Right atrium auricular region (tissue), 2 donors: Measurements from ENCODE around the gene PLIN3. TPM values are rescaled to one million over a fixed set of nuclear protein-coding genes. Genes with fewer than 3 reads are reported as not detected.
"Not testable (repeated sequence)": the region's sequence is repeated elsewhere in the genome, so short reads cannot be mapped to it uniquely, and the experiment has no call there.

Experiments used
- DNase-seq: peaks from one replicate; pipeline ENCODE4 v3.0.0-alpha.2; 2019; ENCODE audit warnings: low spot score
- H3K27ac ChIP-seq, 2 donors: fragments of 200-600 bp; sonication (generic); 1 replicate in 1 of 2; 2 replicates in 1 of 2; pipeline ENCODE4 v1.5.1; 2016 to 2019
- H3K27me3 ChIP-seq, 2 donors: fragments of 200-600 bp; sonication (generic); one replicate each; pipeline versions ENCODE4 v1.5.1 to v1.6.0; 2017 to 2019
- H3K36me3 ChIP-seq: fragments of 200-600 bp; sonication (generic); one replicate; pipeline ENCODE4 v1.5.1; 2016
- H3K4me1 ChIP-seq, 2 donors: fragments of 200-600 bp; sonication (generic); one replicate each; pipeline versions ENCODE4 v1.5.1 to v1.6.0; 2017 to 2019
- H3K4me3 ChIP-seq, 2 donors: fragments of 200-600 bp; sonication (generic); 1 replicate in 1 of 2; 2 replicates in 1 of 2; pipeline ENCODE4 v1.5.1; 2017 to 2019; ENCODE audit warnings: mild to moderate bottlenecking in 1 of 2, moderate library complexity in 1 of 2
- H3K9me3 ChIP-seq, 2 donors: fragments of 200-600 bp; sonication (generic); one replicate each; pipeline ENCODE4 v1.5.1; 2019
- CTCF ChIP-seq, 2 donors: fragments of 200-600 bp; sonication (generic); IDR thresholded peaks; one replicate each; pipeline ENCODE4 v1.5.1; 2019; ENCODE audit warnings: antibody characterized with exemption in 2 of 2
- total RNA-seq, 2 donors: library from RNA; depleted of rRNA; stranded (reverse); fragments of >200 nt; gene quantifications; one replicate each; pipeline ENCODE4 v1.1.0, GENCODE V29; 2016

Gene PLIN3
- total RNA-seq, 2 donors from 2014 or later = 23.3 to 27.2 TPM

GRCh38 chr19:4908781-4909155, 41.3 kb upstream of the PLIN3 start:
- Histone ChIP-seq H3K27me3 (no peaks in the 10 kb centered on the region), H3K36me3 (no peaks in the 10 kb centered on the region), H3K4me1 (peaks cover 0 to 26% of the 10 kb centered on the region in 2 donors), H3K27ac (no peak overlapping the region), H3K4me3 (no peak overlapping the region), H3K9me3 (no peaks in the 10 kb centered on the region)
- no peak for DNase-seq
- no peak for TF ChIP-seq CTCF (IDR thresholded peaks at IDR 0.05)

DNA sequence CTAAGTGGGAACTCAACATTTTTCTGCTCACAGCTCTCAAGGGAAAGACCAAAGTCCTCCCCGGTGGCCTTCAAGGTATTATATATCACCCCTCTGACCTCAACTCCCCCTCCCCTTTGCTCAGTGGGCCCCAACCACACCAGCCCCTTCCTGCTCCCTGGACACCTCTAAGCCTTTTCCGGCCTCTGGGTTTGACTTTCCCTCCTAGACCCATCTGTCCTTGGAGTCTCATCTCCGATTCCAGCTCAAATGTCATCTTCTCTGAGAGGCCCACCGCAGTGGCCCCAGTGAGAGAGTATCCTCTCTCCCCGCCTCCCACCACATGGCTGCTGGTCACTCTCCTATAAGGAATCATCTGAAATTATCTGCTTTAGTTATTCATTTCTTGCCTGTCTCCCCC, 40.9 kb upstream of the PLIN3 start:
- H3K36me3 ChIP-seq = no peaks in the 10 kb centered on the region
- H3K9me3 ChIP-seq = no peaks in the 10 kb centered on the region
- no peak overlapping the region for H3K4me3 ChIP-seq
- no peaks in the 10 kb centered on the region for H3K27me3 ChIP-seq
- DNase-seq = no peak
- no peak overlapping the region for H3K27ac ChIP-seq
- no peak for TF ChIP-seq CTCF (IDR thresholded peaks at IDR 0.05)
- H3K4me1 ChIP-seq = peaks cover 0 to 26% of the 10 kb centered on the region in 2 donors

DNA sequence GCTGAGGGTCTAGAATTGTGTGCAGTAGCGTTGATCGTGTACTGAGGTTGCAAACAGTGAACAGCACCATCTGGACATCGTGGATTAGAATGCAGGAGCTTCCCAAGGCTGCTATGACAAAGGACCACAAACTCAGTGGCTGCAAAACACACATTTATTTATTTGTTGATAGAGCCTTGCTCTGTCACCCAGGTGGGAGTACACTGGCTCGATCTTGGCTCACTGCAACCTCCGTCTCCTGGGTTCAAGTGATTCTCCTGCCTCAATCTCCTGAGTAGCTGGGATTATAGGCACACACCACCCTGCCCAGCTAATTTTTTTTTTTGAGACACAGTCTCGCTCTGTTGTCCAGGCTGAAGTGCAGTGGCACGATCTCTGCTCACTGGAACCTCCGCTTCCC, 39.5 kb upstream of the PLIN3 start:
- no peak overlapping the region for H3K27ac ChIP-seq
- H3K36me3 ChIP-seq = no peaks in the 10 kb centered on the region
- no peak for TF ChIP-seq CTCF (IDR thresholded peaks at IDR 0.05)
- no peaks in the 10 kb centered on the region for H3K9me3 ChIP-seq
- peaks cover 0 to 24% of the 10 kb centered on the region in 2 donors for H3K4me1 ChIP-seq
- H3K4me3 ChIP-seq = no peak overlapping the region
- DNase-seq = no peak
- H3K27me3 ChIP-seq = no peaks in the 10 kb centered on the region

GRCh38 chr19:4904481-4904880, 37.0 kb upstream of the PLIN3 start:
- Histone ChIP-seq H3K36me3 (no peaks in the 10 kb centered on the region), H3K27me3 (no peaks in the 10 kb centered on the region), H3K9me3 (no peaks in the 10 kb centered on the region), H3K4me1 (peaks cover 0 to 5% of the 10 kb centered on the region in 2 donors), H3K4me3 (no peak overlapping the region), H3K27ac (no peak overlapping the region)
- no peak for DNase-seq
- no peak for TF ChIP-seq CTCF (IDR thresholded peaks at IDR 0.05)

DNA sequence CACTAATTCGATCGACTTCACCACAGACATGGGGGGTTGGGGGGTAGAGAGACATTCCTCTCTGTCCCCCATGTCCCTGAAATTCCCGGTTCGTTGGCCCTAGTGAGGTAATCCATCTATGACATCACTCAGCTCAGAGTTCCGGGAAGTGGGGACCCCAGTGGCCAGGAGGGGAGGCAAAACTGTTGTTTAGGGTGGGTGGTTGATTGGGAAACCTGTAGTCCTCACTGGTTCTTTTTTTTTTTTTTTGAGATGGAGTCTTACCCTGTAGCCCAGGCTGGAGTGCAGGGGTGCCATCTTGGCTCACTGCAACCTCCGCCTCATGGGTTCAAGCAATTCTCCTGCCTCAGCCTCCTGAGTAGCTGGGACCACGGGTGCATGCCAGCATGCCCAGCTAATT, 35.3 kb upstream of the PLIN3 start, which contains the start of gene ARRDC5:
Gene ARRDC5 (minus strand): TSS at position 101 of the 400 bp plus-strand sequence. CDS start 71 bp downstream, at position 30.
- no peaks in the 10 kb centered on the region for H3K27me3 ChIP-seq

DNA sequence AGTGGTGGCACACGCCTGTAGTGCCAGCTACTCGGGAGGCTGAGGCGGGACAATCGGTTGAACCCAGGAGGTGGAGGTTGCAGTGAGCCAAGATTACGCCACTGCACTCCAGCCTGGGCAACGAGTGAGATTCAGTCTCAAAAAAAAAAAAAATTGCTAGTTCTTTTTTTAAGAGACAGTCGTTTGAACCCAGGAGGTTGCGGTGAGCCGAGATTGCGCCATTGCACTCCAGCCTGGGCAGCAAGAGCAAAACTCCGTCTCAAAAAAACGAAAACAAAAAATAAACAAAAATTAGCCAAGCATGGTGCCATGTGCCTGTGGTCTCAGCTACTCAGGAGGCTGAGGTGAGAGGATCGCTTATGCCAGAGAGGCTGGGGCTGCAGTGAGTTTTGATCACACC, 33.4 kb upstream of the PLIN3 start:
- H3K9me3 ChIP-seq, H3K27me3 ChIP-seq, H3K4me1 ChIP-seq, DNase-seq, H3K36me3 ChIP-seq, H3K4me3 ChIP-seq, H3K27ac ChIP-seq: not testable (repeated sequence)

More for the DNA sequence above, 35.3 kb upstream of the PLIN3 start, which contains the start of gene ARRDC5:
- Histone ChIP-seq H3K9me3 (no peaks in the 10 kb centered on the region), H3K36me3 (no peaks in the 10 kb centered on the region), H3K4me1 (no peaks in the 10 kb centered on the region), H3K27ac (no peak within 1 kb of the TSS), H3K4me3 (no peak within 1 kb of the TSS)
- no peak for TF ChIP-seq CTCF (IDR thresholded peaks at IDR 0.05)
- no peak for DNase-seq
